H1 (cell line): Measurements from ENCODE around the gene KCNV2.

Experiments used
- CBX8 ChIP-seq: fragments of 300-800, 300-1000 bp; sonication (generic); IDR thresholded peaks from 2 replicates; pipeline ENCODE4 v1.7.1; 2016; ENCODE audit warnings: low read depth, low read length, borderline replicate concordance
- CHD2 ChIP-seq: IDR thresholded peaks from 2 replicates; pipeline ENCODE4 v1.6.1; 2012; ENCODE audit warnings: low read length, improper control_type of control experiment
- CTCF ChIP-seq, 3 experiments: IDR thresholded peaks; 1 replicate in 2 of 3; 2 replicates in 1 of 3; pipeline versions ENCODE4 v1.5.1 to v1.6.1; 2011; ENCODE audit warnings: low read length in 3 of 3, mild to moderate bottlenecking in 3 of 3, inconsistent platforms in 2 of 3, low read depth in 1 of 3, moderate library complexity in 1 of 3; ENCODE audit not compliant: insufficient read depth in 1 of 3; ENCODE audit errors: control extremely low read depth in 1 of 3
- HDAC2 ChIP-seq, 2 experiments: fragments of 300-600 bp in 1 of 2; sonication (generic) in 1 of 2; IDR thresholded peaks; 2 replicates each; pipeline ENCODE4 v1.6.1; 2011 to 2012; ENCODE audit warnings: low read depth in 2 of 2, low read length in 2 of 2, mild to moderate bottlenecking in 2 of 2, moderate library complexity in 2 of 2, borderline replicate concordance in 1 of 2, inconsistent platforms in 1 of 2
- POLR2A ChIP-seq, 2 experiments: IDR thresholded peaks; 1 replicate in 1 of 2; 2 replicates in 1 of 2; pipeline ENCODE4 v1.6.1; 2011; ENCODE audit warnings: low read depth in 2 of 2, low read length in 2 of 2, mild to moderate bottlenecking in 2 of 2; ENCODE audit errors: control extremely low read depth in 1 of 2
- POLR2AphosphoS5 ChIP-seq: IDR thresholded peaks from 2 replicates; pipeline ENCODE4 v1.6.1; 2011; ENCODE audit warnings: low read depth, low read length
- RAD21 ChIP-seq, 2 experiments: IDR thresholded peaks in 1 of 2; conservative IDR thresholded peaks in 1 of 2; 2 replicates each; pipeline ENCODE4 v1.6.1; 2011; ENCODE audit warnings: low read depth in 2 of 2, low read length in 2 of 2, improper control_type of control experiment in 1 of 2, inconsistent platforms in 1 of 2, mild to moderate bottlenecking in 1 of 2, moderate library complexity in 1 of 2
- RFX5 ChIP-seq: IDR thresholded peaks from 2 replicates; pipeline ENCODE4 v1.6.1; 2011; ENCODE audit warnings: low read depth, low read length, improper control_type of control experiment, borderline replicate concordance
- YY1 ChIP-seq: IDR thresholded peaks from 2 replicates; pipeline ENCODE4 v1.6.1; 2011; ENCODE audit warnings: low read depth, mild to moderate bottlenecking, low read length

GRCh38 chr9:2720179-2720654 is 2.9 kb downstream of the KCNV2 start:
- TF ChIP-seq RAD21 (IDR thresholded peaks at IDR 0.05 in 1 of 2, conservative IDR thresholded peaks at IDR 0.05 in 1 of 2; ENCODE audit: low read depth in 2 of 2, low read length in 2 of 2) (no peak), CTCF (IDR thresholded peaks at IDR 0.05; ENCODE audit: control extremely low read depth in 1 of 3, insufficient read depth in 1 of 3, low read depth in 1 of 3, low read length in 3 of 3) (no peak), RFX5 (no peak), CBX8 (no peak), POLR2A (IDR thresholded peaks at IDR 0.05; ENCODE audit: control extremely low read depth in 1 of 2, low read depth in 2 of 2, low read length in 2 of 2) (no peak), YY1 (no peak), CHD2 (no peak), POLR2AphosphoS5 (no peak), HDAC2 (IDR thresholded peaks at IDR 0.05; ENCODE audit: borderline replicate concordance in 1 of 2, low read depth in 2 of 2, low read length in 2 of 2) (no peak)
